Gastrocnemius medialis (tissue), 4 donors: ENCODE data around the gene SMCO2. TPM values are rescaled to one million over a fixed set of nuclear protein-coding genes. Genes with fewer than 3 reads are reported as not detected.

Experiments
- ATAC-seq, 2 donors: fragments of 150-250 bp; one replicate each; pipeline ENCODE4 v1.9.1; 2016
- DNase-seq, 2 donors: peaks; one replicate each; pipeline ENCODE4 v3.0.0-alpha.2; 2019
- H3K27ac ChIP-seq, 4 donors: fragments of 200-600 bp; sonication (generic); 1 replicate in 1 of 4; 2 replicates in 3 of 4; pipeline ENCODE4 v1.5.1; 2016 to 2018; ENCODE audit warnings: mild to moderate bottlenecking in 2 of 4, moderate library complexity in 1 of 4
- H3K27me3 ChIP-seq, 3 donors: fragments of 200-600 bp; sonication (generic) in 2 of 3; 1 replicate in 1 of 3; 2 replicates in 2 of 3; pipeline versions ENCODE4 v1.5.1 to v1.6.0; 2016 to 2019; ENCODE audit warnings: mild to moderate bottlenecking in 1 of 3, moderate library complexity in 1 of 3
- H3K36me3 ChIP-seq, 2 donors: fragments of 200-600 bp; sonication (generic) in 1 of 2; one replicate each; pipeline ENCODE4 v1.5.1; 2017 to 2018
- H3K4me1 ChIP-seq, 2 donors: fragments of 200-600 bp; sonication (generic) in 1 of 2; one replicate each; pipeline ENCODE4 v1.5.1; 2016 to 2017; ENCODE audit warnings: mild to moderate bottlenecking in 2 of 2
- H3K4me3 ChIP-seq, 4 donors: fragments of 200-600 bp; sonication (generic) in 3 of 4; 1 replicate in 1 of 4; 2 replicates in 3 of 4; pipeline ENCODE4 v1.5.1; 2016 to 2019; ENCODE audit warnings: mild to moderate bottlenecking in 2 of 4
- H3K9me3 ChIP-seq, 3 donors: fragments of 200-600 bp; sonication (generic) in 2 of 3; 1 replicate in 1 of 3; 2 replicates in 2 of 3; pipeline ENCODE4 v1.5.1; 2016 to 2019
- POLR2A ChIP-seq, 2 donors: fragments of 450-650 bp; IDR thresholded peaks; one replicate each; pipeline ENCODE4 v1.6.1; 2017; ENCODE audit warnings: antibody characterized with exemption in 2 of 2, mild to moderate bottlenecking in 2 of 2, moderate library complexity in 2 of 2
- in situ Hi-C, 4 donors: fragments of 200-750 bp; cut with MboI; loops; one replicate each; pipeline versions ENCODE4 v1.15.0 to v1.8.0; 2017; ENCODE audit warnings: low sequenced_read_pairs in 4 of 4
- intact Hi-C: fragments of 100-400 bp; cut with DNase I; formaldehyde crosslinking; loops from one replicate; pipeline ENCODE4 v1.15.1; 2023; ENCODE audit warnings: low total_unique reads
- total RNA-seq, 4 donors: library from RNA; depleted of rRNA; stranded (reverse); fragments of >200 nt; gene quantifications; one replicate each; pipeline versions ENCODE4 v1.1.0 to v1.2.3, GENCODE V29; 2016
- TF ChIP-seq, protein P1 (sequence below), 5 experiments: fragments of 450-650 bp in 3 of 5; fragments of 200-600 bp in 2 of 5; sonication (generic) in 2 of 5; IDR thresholded peaks in 4 of 5; conservative IDR thresholded peaks in 1 of 5; 1 replicate in 4 of 5; 2 replicates in 1 of 5; pipeline ENCODE4 v1.5.1; 2016 to 2019; ENCODE audit warnings: antibody characterized with exemption in 5 of 5, mild to moderate bottlenecking in 3 of 5, moderate library complexity in 3 of 5

The SMCO2 gene
- total RNA-seq, 4 donors from 2014 or later, result not detected

DNA sequence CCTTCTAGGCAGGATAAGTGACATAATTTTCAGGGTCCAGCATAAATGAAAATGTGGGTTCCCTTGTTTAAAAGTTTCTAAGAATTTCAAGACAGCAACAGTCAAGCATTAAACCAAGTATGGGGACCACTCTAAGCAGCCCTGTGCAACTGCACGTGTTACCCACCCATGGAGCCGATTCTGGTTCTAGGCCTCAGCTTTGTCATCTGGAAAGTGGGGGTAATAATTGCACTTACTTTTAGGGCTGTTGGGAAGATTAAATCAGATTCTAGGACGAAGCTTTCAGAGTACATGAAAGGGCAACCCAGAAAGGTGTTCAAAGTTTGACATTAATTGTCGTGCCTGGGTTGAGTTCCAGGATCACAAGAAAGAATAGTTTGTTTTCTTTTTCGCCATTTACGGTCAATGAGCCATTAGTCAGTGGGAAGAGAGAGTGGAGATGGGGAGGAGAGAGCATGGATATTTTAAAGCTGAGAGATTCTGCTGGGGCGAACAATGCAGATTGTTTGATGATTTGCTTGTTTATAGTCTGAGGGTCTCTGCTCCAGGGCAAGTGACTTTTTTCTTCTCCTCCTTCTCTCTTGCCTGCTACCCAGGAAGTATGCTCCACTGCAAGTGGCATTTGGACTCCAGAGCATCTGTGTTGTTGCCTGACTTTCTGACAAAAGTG, 66.8 kb downstream of the SMCO2 start:
- intact Hi-C loops (no loop called here), in situ Hi-C loops (no loop called here)
- DNase-seq, result no peak
- H3K9me3 ChIP-seq, result no peaks in the 10 kb centered on the region
- no peaks in the 10 kb centered on the region for H3K36me3 ChIP-seq
- no peak for TF ChIP-seq POLR2A (IDR thresholded peaks at IDR 0.05)
- TF ChIP-seq, protein P1, sequence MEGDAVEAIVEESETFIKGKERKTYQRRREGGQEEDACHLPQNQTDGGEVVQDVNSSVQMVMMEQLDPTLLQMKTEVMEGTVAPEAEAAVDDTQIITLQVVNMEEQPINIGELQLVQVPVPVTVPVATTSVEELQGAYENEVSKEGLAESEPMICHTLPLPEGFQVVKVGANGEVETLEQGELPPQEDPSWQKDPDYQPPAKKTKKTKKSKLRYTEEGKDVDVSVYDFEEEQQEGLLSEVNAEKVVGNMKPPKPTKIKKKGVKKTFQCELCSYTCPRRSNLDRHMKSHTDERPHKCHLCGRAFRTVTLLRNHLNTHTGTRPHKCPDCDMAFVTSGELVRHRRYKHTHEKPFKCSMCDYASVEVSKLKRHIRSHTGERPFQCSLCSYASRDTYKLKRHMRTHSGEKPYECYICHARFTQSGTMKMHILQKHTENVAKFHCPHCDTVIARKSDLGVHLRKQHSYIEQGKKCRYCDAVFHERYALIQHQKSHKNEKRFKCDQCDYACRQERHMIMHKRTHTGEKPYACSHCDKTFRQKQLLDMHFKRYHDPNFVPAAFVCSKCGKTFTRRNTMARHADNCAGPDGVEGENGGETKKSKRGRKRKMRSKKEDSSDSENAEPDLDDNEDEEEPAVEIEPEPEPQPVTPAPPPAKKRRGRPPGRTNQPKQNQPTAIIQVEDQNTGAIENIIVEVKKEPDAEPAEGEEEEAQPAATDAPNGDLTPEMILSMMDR (IDR thresholded peaks at IDR 0.05 in 4 of 5, conservative IDR thresholded peaks at IDR 0.05 in 1 of 5), result no peak
- no peaks in the 10 kb centered on the region for H3K27me3 ChIP-seq
- no peak overlapping the region for H3K4me3 ChIP-seq
- H3K4me1 ChIP-seq, result peaks cover 0 to 7% of the 10 kb centered on the region in 2 donors
- no peak for ATAC-seq
- no peak overlapping the region for H3K27ac ChIP-seq

DNA sequence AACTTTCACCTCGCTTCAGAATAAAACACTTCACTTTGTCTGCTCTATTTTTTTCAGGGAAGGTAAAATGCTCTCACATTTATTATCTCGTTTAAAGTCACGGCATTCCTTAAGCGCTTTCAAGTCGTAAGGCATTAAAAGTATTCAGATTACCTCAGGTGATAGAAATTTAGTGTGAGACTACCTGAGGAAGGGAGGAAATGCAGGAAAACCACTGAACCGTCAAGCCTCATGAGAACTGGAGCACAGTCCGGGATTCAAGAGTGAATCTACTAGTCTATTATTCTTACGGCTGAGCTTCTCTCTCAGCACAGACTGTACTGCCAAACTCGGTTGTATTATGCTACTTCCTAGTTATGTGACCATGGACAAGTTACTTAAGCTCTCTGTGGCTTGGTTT, 69.1 kb downstream of the SMCO2 start:
- no peak for TF ChIP-seq POLR2A (IDR thresholded peaks at IDR 0.05)
- TF ChIP-seq, protein P1 (IDR thresholded peaks at IDR 0.05 in 4 of 5, conservative IDR thresholded peaks at IDR 0.05 in 1 of 5), result no peak
- in situ Hi-C loops, result no loop called here
- no peaks in the 10 kb centered on the region for H3K27me3 ChIP-seq
- no peaks in the 10 kb centered on the region for H3K9me3 ChIP-seq
- ATAC-seq, result no peak
- H3K36me3 ChIP-seq, result no peaks in the 10 kb centered on the region
- no peak overlapping the region for H3K27ac ChIP-seq
- peaks cover 0 to 7% of the 10 kb centered on the region in 2 donors for H3K4me1 ChIP-seq
- H3K4me3 ChIP-seq, result no peak overlapping the region
- intact Hi-C loops, result no loop called here
- no peak for DNase-seq

DNA sequence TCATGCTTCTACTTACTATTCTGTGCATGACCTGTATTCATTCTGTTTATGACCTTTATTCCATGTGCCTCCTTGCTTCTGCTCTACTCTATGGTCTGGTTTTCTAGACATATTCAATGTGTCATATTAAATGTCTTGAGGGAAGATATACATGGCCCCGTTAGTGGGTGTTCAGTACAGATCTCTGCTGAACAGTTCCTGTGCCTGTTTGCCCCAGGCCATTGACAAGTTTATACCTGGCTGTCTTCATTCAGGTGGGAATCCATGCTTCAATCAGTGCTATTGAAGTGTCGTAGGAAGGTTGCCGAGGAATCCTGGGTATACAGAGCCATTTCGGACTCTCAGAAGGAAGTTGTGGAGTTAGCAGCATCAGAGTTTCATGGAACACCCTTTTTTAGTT, 70.1 kb downstream of the SMCO2 start:
- TF ChIP-seq, protein P1 (IDR thresholded peaks at IDR 0.05 in 4 of 5, conservative IDR thresholded peaks at IDR 0.05 in 1 of 5), result no peak
- TF ChIP-seq POLR2A (IDR thresholded peaks at IDR 0.05), result no peak
- H3K36me3 ChIP-seq, result no peaks in the 10 kb centered on the region
- no peak for DNase-seq
- H3K4me1 ChIP-seq, result peaks cover 0 to 2% of the 10 kb centered on the region in 2 donors
- no peak for ATAC-seq
- in situ Hi-C loops, result no loop called here
- no peak overlapping the region for H3K4me3 ChIP-seq
- intact Hi-C loops, result no loop called here
- H3K9me3 ChIP-seq, result no peaks in the 10 kb centered on the region
- H3K27ac ChIP-seq, result no peak overlapping the region
- H3K27me3 ChIP-seq, result no peaks in the 10 kb centered on the region

DNA sequence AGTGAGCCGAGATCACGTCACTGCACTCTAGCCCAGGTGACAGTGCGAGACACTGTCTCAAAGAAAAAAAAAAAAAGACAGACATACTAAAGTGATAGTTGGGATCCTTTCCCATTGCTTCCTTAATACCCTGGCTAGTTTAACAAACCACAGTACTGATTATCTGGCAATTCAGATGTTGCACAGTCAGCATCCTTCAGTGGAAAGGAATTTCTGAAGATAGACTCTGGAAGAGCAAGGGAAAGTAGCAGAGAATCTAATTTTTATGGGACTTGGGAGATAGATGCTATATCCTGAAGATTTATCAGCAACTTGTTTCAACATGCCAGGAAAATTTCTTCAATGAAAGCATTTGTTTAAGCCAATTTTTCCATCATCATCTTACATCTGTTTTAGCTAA, 71.0 kb downstream of the SMCO2 start:
- H3K4me3 ChIP-seq, result no peak overlapping the region
- no peak for TF ChIP-seq POLR2A (IDR thresholded peaks at IDR 0.05)
- TF ChIP-seq, protein P1 (IDR thresholded peaks at IDR 0.05 in 4 of 5, conservative IDR thresholded peaks at IDR 0.05 in 1 of 5), result no peak
- no peaks in the 10 kb centered on the region for H3K4me1 ChIP-seq
- no peaks in the 10 kb centered on the region for H3K27me3 ChIP-seq
- in situ Hi-C loops (no loop called here), intact Hi-C loops (no loop called here)
- no peaks in the 10 kb centered on the region for H3K36me3 ChIP-seq
- DNase-seq (no peak), ATAC-seq (no peak)
- no peaks in the 10 kb centered on the region for H3K9me3 ChIP-seq
- H3K27ac ChIP-seq, result no peak overlapping the region
